Measurements from ENCODE around the gene ADH6. TPM values are rescaled to one million over a fixed set of nuclear protein-coding genes. Genes with fewer than 3 reads are reported as not detected.

The ADH6 gene
- total RNA-seq, 1 experiment from 2014 or later = not detected

DNA sequence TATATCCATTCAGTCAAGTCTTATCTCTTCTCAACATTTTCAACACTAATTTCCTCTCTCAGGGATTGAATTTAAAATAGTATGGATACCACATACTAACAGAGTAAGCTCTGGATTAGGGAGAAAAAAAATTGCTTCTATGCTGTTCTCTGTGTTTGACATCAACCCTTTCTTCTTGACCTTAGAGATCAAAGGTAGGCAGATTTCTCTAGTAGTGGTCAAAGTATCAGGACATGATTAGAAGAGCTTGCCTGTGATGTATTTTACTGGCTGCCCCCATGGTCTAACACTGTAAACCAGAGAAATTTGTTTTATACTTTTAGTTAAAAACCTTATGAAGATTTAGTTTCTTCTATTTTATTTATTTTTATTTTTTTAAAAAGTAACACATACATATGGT, 8.3 kb downstream of the ADH6 start:
- DNase-seq (ENCODE audit: low spot score) = no peak
- H3K36me3 ChIP-seq (ENCODE audit: insufficient read depth, low read length, poor library complexity, severe bottlenecking) = no peaks in the 10 kb centered on the region
- TF ChIP-seq CTCF (conservative IDR thresholded peaks at IDR 0.05; ENCODE audit: low read depth, low read length) (no peak), EZH2 (IDR thresholded peaks at IDR 0.05; ENCODE audit: borderline replicate concordance, low read depth, low read length, poor library complexity, severe bottlenecking) (no peak)
- ChIA-PET CTCF (no interaction called here), POLR2A (ENCODE audit: low non-redundant PET) (no interaction called here)
- H3K4me1 ChIP-seq (ENCODE audit: insufficient read depth, low read length, poor library complexity, severe bottlenecking) = peaks cover 4% of the 10 kb centered on the region
- H3K4me3 ChIP-seq (ENCODE audit: low read depth, low read length, poor library complexity, severe bottlenecking) = no peak overlapping the region
- BruUV-seq (replicated peaks) = no TSS peak
- intact Hi-C loops (cut with micrococcal nuclease; ENCODE audit: unreplicated experiment) = no loop called here
- no peaks in the 10 kb centered on the region for H3K27me3 ChIP-seq (replicated peaks; ENCODE audit: insufficient read depth, low read depth, low read length, poor library complexity)
- no peaks in the 10 kb centered on the region for H3K9me3 ChIP-seq (ENCODE audit: low read depth, low read length, poor library complexity, severe bottlenecking)
- no peak overlapping the region for H3K27ac ChIP-seq (ENCODE audit: low read depth, low read length, poor library complexity, severe bottlenecking)

- Histone ChIP-seq H3K9me3 (ENCODE audit: low read depth, low read length, poor library complexity, severe bottlenecking) (no peaks in the 10 kb centered on the region), H3K36me3 (ENCODE audit: insufficient read depth, low read length, poor library complexity, severe bottlenecking) (no peaks in the 10 kb centered on the region), H3K27ac (ENCODE audit: low read depth, low read length, poor library complexity, severe bottlenecking) (no peak overlapping the region), H3K4me1 (ENCODE audit: insufficient read depth, low read length, poor library complexity, severe bottlenecking) (peaks cover 15% of the 10 kb centered on the region), H3K4me3 (ENCODE audit: low read depth, low read length, poor library complexity, severe bottlenecking) (no peak overlapping the region), H3K27me3 (replicated peaks; ENCODE audit: insufficient read depth, low read depth, low read length, poor library complexity) (no peaks in the 10 kb centered on the region)
- POLR2A ChIA-PET (ENCODE audit: low non-redundant PET) = no interaction called here
- DNase-seq (ENCODE audit: low spot score) = no peak
- intact Hi-C loops (cut with micrococcal nuclease; ENCODE audit: unreplicated experiment) = no loop called here
- CTCF ChIA-PET = no interaction called here
- no TSS peak for BruUV-seq (replicated peaks)
- TF ChIP-seq EZH2 (IDR thresholded peaks at IDR 0.05; ENCODE audit: borderline replicate concordance, low read depth, low read length, poor library complexity, severe bottlenecking) (no peak), CTCF (conservative IDR thresholded peaks at IDR 0.05; ENCODE audit: low read depth, low read length) (no peak)
Measured at GRCh38 chr4:99209671-99210070, 9.4 kb downstream of the ADH6 start.

DNA sequence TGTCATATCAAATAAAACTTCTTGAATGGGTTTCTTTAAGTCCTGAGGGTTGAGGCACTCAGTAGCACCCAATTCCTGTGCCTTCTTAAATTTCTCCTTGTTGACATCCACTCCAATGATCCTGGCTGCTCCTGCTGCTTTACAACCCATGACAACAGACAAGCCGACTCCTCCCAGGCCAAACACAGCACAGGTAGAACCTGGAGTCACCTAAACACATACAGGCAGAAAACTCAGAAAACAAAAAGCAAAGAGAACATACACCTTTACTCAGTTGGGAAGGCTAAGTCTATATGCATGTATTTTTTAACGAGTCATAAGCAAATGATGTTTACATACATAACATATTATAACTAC, 10.3 kb downstream of the ADH6 start:
- intact Hi-C loops (cut with micrococcal nuclease; ENCODE audit: unreplicated experiment) = no loop called here
- Histone ChIP-seq H3K4me3 (ENCODE audit: low read depth, low read length, poor library complexity, severe bottlenecking) (no peak overlapping the region), H3K27ac (ENCODE audit: low read depth, low read length, poor library complexity, severe bottlenecking) (no peak overlapping the region), H3K4me1 (ENCODE audit: insufficient read depth, low read length, poor library complexity, severe bottlenecking) (peaks cover 18% of the 10 kb centered on the region), H3K9me3 (ENCODE audit: low read depth, low read length, poor library complexity, severe bottlenecking) (no peaks in the 10 kb centered on the region), H3K27me3 (replicated peaks; ENCODE audit: insufficient read depth, low read depth, low read length, poor library complexity) (no peaks in the 10 kb centered on the region), H3K36me3 (ENCODE audit: insufficient read depth, low read length, poor library complexity, severe bottlenecking) (no peaks in the 10 kb centered on the region)
- no TSS peak for BruUV-seq (replicated peaks)
- ChIA-PET POLR2A (ENCODE audit: low non-redundant PET) (no interaction called here), CTCF (no interaction called here)
- no peak for TF ChIP-seq CTCF (conservative IDR thresholded peaks at IDR 0.05; ENCODE audit: low read depth, low read length)
- no peak for TF ChIP-seq EZH2 (IDR thresholded peaks at IDR 0.05; ENCODE audit: borderline replicate concordance, low read depth, low read length, poor library complexity, severe bottlenecking)
- no peak for DNase-seq (ENCODE audit: low spot score)
